ENCODE measurements around the gene TCL1A. TPM values are rescaled to one million over a fixed set of nuclear protein-coding genes. Genes with fewer than 3 reads are reported as not detected.
"Not testable (repeated sequence)": the region's sequence is repeated elsewhere in the genome, so short reads cannot be mapped to it uniquely, and the experiment has no call there.

Gene TCL1A
- total RNA-seq, 2 experiments from 2014 or later: not detected

- CTCF ChIA-PET: no interaction called here
Observed at GRCh38 chr14:95679148-95679815, 34.6 kb downstream of the TCL1A start.

DNA sequence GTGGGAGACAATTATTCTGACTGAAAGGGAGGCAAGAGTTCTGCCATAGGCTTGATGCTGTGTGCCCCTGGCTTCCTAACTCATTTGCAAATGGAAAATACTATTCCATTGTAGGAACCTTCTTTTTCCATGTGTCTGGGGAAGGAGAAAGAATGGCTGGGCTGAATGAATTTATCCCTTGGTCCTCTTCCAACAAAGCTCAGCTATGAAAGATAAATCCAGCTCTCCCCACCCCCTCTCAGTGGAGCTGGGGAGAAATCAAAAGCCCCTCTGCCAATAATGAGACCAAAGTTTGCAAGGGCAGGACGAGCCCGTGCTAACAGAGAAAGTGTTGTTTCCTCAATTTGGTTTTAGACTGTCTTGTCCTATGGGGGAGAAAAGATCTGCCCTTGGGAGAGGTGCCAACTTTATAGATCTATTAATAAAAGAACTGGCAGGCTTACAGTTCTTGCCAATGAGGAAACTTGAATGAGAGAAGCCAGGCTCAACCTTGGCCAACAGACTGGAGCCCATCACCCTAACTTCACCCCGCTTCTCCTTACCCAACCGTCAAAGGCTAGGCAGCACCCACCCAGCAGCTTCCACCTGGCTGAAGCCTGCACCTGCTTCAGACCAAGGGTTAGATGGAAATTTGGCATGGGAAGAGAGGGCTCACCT is 36.6 kb downstream of the TCL1A start:
- no peak overlapping the region for H3K4me3 Mint-ChIP-seq
- no peaks in the 10 kb centered on the region for H3K9me3 Mint-ChIP-seq (ENCODE audit: low read depth)
- no peak for DNase-seq
- ATAC-seq: no peak
- H3K36me3 Mint-ChIP-seq: no peaks in the 10 kb centered on the region
- no peak overlapping the region for H3K27ac Mint-ChIP-seq
- H3K27me3 Mint-ChIP-seq: peaks cover 19% of the 10 kb centered on the region
- CTCF ChIA-PET: interaction anchor here (0.5 kb wide), 1 partner anchor 16 kb away, joined by 3 read pairs; no protein-coding TSS in a partner anchor
- H3K4me1 Mint-ChIP-seq: no peaks in the 10 kb centered on the region

More at GRCh38 chr14:95679148-95679815, 34.6 kb downstream of the TCL1A start:
- Mint-ChIP-seq H3K27me3 (peaks cover 20% of the 10 kb centered on the region), H3K9me3 (ENCODE audit: low read depth) (no peaks in the 10 kb centered on the region), H3K4me1 (no peaks in the 10 kb centered on the region), H3K36me3 (no peaks in the 10 kb centered on the region), H3K27ac (no peak overlapping the region), H3K4me3 (no peak overlapping the region)
- ATAC-seq: no peak
- no peak for DNase-seq

DNA sequence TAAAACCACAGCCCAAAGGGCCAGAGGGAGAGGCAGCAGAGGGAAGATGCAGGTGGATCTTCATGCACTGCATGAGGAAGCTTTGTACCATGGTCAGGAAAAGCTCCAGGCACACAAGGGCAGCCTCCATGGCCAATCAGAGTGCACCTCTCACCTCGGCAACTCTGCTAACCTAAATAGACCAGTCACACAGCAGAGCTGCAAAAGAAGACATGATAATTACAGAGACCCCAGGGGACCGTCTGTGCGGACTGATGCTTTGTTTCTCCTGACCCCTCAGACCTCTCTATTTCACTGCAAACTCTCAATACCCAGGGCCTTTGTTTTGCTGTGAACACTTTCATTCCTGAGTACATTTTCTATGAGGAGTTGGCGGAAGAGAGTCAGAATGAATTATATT is 38.4 kb downstream of the TCL1A start:
- H3K36me3 Mint-ChIP-seq: no peaks in the 10 kb centered on the region
- no peaks in the 10 kb centered on the region for H3K4me1 Mint-ChIP-seq
- CTCF ChIA-PET: no interaction called here
- H3K9me3 Mint-ChIP-seq (ENCODE audit: low read depth): no peaks in the 10 kb centered on the region
- no peak for DNase-seq
- no peak overlapping the region for H3K4me3 Mint-ChIP-seq
- H3K27ac Mint-ChIP-seq: no peak overlapping the region
- peaks cover 18% of the 10 kb centered on the region for H3K27me3 Mint-ChIP-seq
- ATAC-seq: no peak

DNA sequence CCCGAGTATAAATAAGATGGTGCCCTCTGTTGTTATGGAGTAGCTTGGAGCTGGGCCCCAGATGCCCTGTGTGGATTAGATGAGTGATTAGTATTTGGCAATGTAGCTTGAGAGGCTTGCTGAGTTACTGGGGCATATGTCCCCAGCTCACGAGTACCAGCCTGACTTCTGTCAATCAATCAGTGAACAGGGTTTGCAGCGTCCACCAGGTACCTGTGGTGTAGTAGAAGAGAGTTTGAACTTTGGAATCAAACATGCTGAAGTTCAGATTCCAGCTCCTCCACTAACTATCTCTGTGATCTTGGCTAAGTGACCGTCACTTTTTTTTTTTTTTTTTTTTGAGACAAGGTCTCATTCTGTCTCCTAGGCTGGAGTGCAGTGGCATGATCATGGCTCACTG is 39.3 kb downstream of the TCL1A start:
- Mint-ChIP-seq H3K4me1 (no peaks in the 10 kb centered on the region), H3K36me3 (no peaks in the 10 kb centered on the region), H3K27me3 (peaks cover 23% of the 10 kb centered on the region), H3K9me3 (ENCODE audit: low read depth) (no peaks in the 10 kb centered on the region), H3K4me3 (no peak overlapping the region), H3K27ac (no peak overlapping the region)
- DNase-seq: no peak
- CTCF ChIA-PET: interaction anchor here (1.0 kb wide), 1 partner anchor 116 kb away, joined by 3 read pairs; no protein-coding TSS in a partner anchor
- ATAC-seq: no peak

- CTCF ChIA-PET: no interaction called here
- H3K4me1 Mint-ChIP-seq: no peaks in the 10 kb centered on the region
- H3K36me3 Mint-ChIP-seq: no peaks in the 10 kb centered on the region
- no peak overlapping the region for H3K27ac Mint-ChIP-seq
- H3K27me3 Mint-ChIP-seq: peaks cover 9% of the 10 kb centered on the region
- no peak overlapping the region for H3K4me3 Mint-ChIP-seq
- no peaks in the 10 kb centered on the region for H3K9me3 Mint-ChIP-seq (ENCODE audit: low read depth)
- DNase-seq (no peak), ATAC-seq (no peak)
Observed at GRCh38 chr14:95668235-95668772, 45.6 kb downstream of the TCL1A start.

GRCh38 chr14:95667249-95667693 is 46.7 kb downstream of the TCL1A start:
- ATAC-seq (no peak), DNase-seq (no peak)
- H3K4me3 Mint-ChIP-seq: no peak overlapping the region
- no peaks in the 10 kb centered on the region for H3K9me3 Mint-ChIP-seq (ENCODE audit: low read depth)
- no peaks in the 10 kb centered on the region for H3K36me3 Mint-ChIP-seq
- H3K27ac Mint-ChIP-seq: no peak overlapping the region
- H3K27me3 Mint-ChIP-seq: peaks cover 10% of the 10 kb centered on the region
- CTCF ChIA-PET: no interaction called here
- H3K4me1 Mint-ChIP-seq: no peaks in the 10 kb centered on the region

DNA sequence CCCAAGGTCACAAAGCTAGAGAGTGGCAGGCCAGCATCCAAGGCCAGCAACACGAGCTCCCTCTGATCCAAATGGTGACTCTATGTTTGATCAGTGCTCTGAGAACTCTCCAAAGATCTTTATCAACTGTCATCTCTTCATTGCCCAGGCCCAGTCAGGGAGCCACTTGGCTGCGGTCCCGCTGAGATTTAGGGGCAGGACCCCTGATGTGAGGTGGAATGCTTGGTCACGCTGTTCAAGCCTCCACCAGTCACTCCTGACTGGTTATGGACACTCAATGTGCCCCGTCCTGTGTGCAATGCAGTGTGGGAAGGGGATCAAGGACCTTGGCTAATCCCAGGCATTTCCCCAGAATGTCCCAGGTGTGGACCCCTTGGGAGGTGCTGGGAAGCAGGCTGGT is 47.5 kb downstream of the TCL1A start:
- Mint-ChIP-seq H3K4me3 (no peak overlapping the region), H3K27ac (no peak overlapping the region)

DNA sequence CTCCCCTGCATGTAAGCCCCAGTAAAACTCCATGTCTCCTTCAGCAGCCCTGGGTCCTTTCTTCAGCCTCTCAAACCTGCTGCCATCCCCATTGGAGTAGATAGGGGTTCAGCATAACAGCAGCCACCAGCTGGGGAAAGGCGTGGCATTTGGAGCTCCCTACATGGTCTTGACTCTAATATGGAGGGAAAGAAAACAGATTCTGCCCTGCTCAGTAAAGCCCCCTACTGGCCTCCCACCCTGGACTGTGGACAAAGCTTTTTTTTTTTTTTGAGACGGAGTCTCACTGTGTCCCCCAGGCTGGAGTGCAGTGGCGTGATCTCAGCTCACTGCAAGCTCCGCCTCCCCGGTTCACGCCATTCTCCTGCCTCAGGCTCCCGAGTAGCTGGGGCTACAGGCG is 48.4 kb downstream of the TCL1A start:
- ATAC-seq; H3K4me3 Mint-ChIP-seq; H3K27ac Mint-ChIP-seq; H3K36me3 Mint-ChIP-seq; H3K4me1 Mint-ChIP-seq; DNase-seq; H3K9me3 Mint-ChIP-seq (ENCODE audit: low read depth); CTCF ChIA-PET: not testable (repeated sequence)
- H3K27me3 Mint-ChIP-seq: peaks cover 10% of the 10 kb centered on the region

More for the DNA sequence above, 47.5 kb downstream of the TCL1A start:
- peaks cover 15% of the 10 kb centered on the region for H3K27me3 Mint-ChIP-seq
- H3K9me3 Mint-ChIP-seq (ENCODE audit: low read depth): no peaks in the 10 kb centered on the region
- no peak for DNase-seq
- CTCF ChIA-PET: no interaction called here
- no peak for ATAC-seq
- no peaks in the 10 kb centered on the region for H3K36me3 Mint-ChIP-seq
- no peaks in the 10 kb centered on the region for H3K4me1 Mint-ChIP-seq

- H3K9me3 Mint-ChIP-seq (ENCODE audit: low read depth): no peaks in the 10 kb centered on the region
- CTCF ChIA-PET: no interaction called here
- no peaks in the 10 kb centered on the region for H3K36me3 Mint-ChIP-seq
- no peak for DNase-seq
- no peak for ATAC-seq
- no peak overlapping the region for H3K4me3 Mint-ChIP-seq
- no peaks in the 10 kb centered on the region for H3K4me1 Mint-ChIP-seq
- H3K27me3 Mint-ChIP-seq: peaks cover 5% of the 10 kb centered on the region
- H3K27ac Mint-ChIP-seq: no peak overlapping the region
Observed at GRCh38 chr14:95664546-95664945, 49.4 kb downstream of the TCL1A start.

- no peaks in the 10 kb centered on the region for H3K36me3 Mint-ChIP-seq
- CTCF ChIA-PET: no interaction called here
Observed at GRCh38 chr14:95664066-95664465, 49.9 kb downstream of the TCL1A start.

GRCh38 chr14:95663226-95663797 is 50.6 kb downstream of the TCL1A start:
- CTCF ChIA-PET: no interaction called here
- H3K9me3 Mint-ChIP-seq (ENCODE audit: low read depth): no peaks in the 10 kb centered on the region
- ATAC-seq (no peak), DNase-seq (no peak)
- H3K27ac Mint-ChIP-seq: no peak overlapping the region
- no peaks in the 10 kb centered on the region for H3K36me3 Mint-ChIP-seq
- no peaks in the 10 kb centered on the region for H3K4me1 Mint-ChIP-seq
- H3K27me3 Mint-ChIP-seq: peaks cover 10% of the 10 kb centered on the region
- H3K4me3 Mint-ChIP-seq: no peak overlapping the region

More at GRCh38 chr14:95664066-95664465, 49.9 kb downstream of the TCL1A start:
- H3K4me1 Mint-ChIP-seq: no peaks in the 10 kb centered on the region
- no peaks in the 10 kb centered on the region for H3K9me3 Mint-ChIP-seq (ENCODE audit: low read depth)
- no peak overlapping the region for H3K27ac Mint-ChIP-seq
- DNase-seq: no peak
- H3K4me3 Mint-ChIP-seq: no peak overlapping the region
- H3K27me3 Mint-ChIP-seq: peaks cover 6% of the 10 kb centered on the region
- ATAC-seq: no peak

DNA sequence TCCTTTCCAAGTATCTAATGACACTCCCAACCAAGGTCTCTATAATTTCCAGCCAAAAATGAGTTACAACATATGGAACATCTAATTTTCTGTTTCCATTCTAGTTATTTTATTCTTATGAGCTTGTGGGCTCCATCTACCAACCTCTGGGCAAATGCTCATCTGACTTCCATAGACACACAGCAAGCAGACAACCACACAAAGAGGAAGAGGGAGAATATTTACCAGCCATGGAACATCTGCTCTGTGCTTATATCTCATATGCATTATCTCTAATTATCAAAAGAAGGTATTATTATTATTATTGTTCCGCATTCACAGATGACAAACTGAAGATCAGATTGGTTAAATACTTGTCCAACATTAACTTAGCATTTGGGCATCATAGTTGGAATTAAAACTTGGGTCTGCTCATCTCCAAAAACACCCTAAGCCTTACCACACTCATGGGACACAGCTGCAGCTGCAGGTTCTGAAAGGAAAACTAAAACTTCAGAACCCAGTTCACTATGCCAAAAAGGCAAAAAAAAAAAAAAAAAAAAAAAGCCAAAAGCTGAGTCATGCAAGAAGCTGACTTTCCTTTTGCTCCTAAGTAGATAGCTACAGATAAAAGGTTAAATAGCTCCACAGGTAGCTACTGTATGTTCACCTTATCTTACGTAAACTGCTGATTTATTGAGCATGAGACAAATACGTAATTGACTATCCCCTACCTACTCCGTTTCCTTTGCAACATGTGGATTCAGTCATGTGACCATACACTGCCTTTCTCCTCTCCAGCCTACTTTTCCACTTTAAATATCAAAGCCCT is 51.3 kb downstream of the TCL1A start:
- Mint-ChIP-seq H3K27me3 (peaks cover 10% of the 10 kb centered on the region), H3K4me3 (no peak overlapping the region), H3K4me1 (no peaks in the 10 kb centered on the region), H3K36me3 (no peaks in the 10 kb centered on the region), H3K27ac (no peak overlapping the region), H3K9me3 (ENCODE audit: low read depth) (no peaks in the 10 kb centered on the region)
- no peak for ATAC-seq
- no peak for DNase-seq
- CTCF ChIA-PET: no interaction called here

Measured in activated CD8-positive, alpha-beta memory T cell treated with anti-CD3 and anti-CD28 coated beads, Interleukin-2, amount 10 ng/mL, durations not matched to agents 7 days and 5 days (primary cell).